Spleen (tissue), 11 donors: Measurements from ENCODE around the gene ZNF507. TPM values are rescaled to one million over a fixed set of nuclear protein-coding genes. Genes with fewer than 3 reads are reported as not detected.

Experiments used
- DNase-seq: peaks from one replicate; pipeline ENCODE4 v3.0.0-alpha.2; 2020
- H3K27ac ChIP-seq, 8 donors: fragments of 200-600 bp; sonication (generic) in 7 of 8; 1 replicate in 4 of 8; 2 replicates in 4 of 8; pipeline versions ENCODE4 v1.5.0 to v1.8.0; 2016 to 2021; ENCODE audit warnings: inconsistent platforms in 4 of 8, mild to moderate bottlenecking in 4 of 8, moderate library complexity in 1 of 8
- H3K27me3 ChIP-seq, 7 donors: fragments of 200-600 bp; sonication (generic) in 6 of 7; replicated peaks in 1 of 7; 1 replicate in 4 of 7; 2 replicates in 3 of 7; pipeline versions ENCODE4 v1.5.0 to v1.8.0; 2016 to 2021; ENCODE audit warnings: inconsistent platforms in 3 of 7, mild to moderate bottlenecking in 1 of 7
- H3K36me3 ChIP-seq, 6 donors: fragments of 200-600 bp; sonication (generic) in 5 of 6; 1 replicate in 4 of 6; 2 replicates in 2 of 6; pipeline versions ENCODE4 v1.5.0 to v1.8.0; 2016 to 2021; ENCODE audit warnings: inconsistent platforms in 2 of 6
- H3K4me1 ChIP-seq, 6 donors: fragments of 200-600 bp; sonication (generic) in 5 of 6; 1 replicate in 3 of 6; 2 replicates in 3 of 6; pipeline versions ENCODE4 v1.5.0 to v1.8.0; 2016 to 2021; ENCODE audit warnings: inconsistent platforms in 3 of 6
- H3K4me3 ChIP-seq, 8 donors: fragments of 200-600 bp; sonication (generic) in 7 of 8; 1 replicate in 4 of 8; 2 replicates in 4 of 8; pipeline versions ENCODE4 v1.5.0 to v1.8.0; 2016 to 2021; ENCODE audit warnings: inconsistent platforms in 4 of 8, mild to moderate bottlenecking in 4 of 8, moderate library complexity in 2 of 8
- H3K9me3 ChIP-seq, 8 donors: fragments of 200-600 bp; sonication (generic) in 7 of 8; 1 replicate in 4 of 8; 2 replicates in 4 of 8; pipeline versions ENCODE4 v1.5.0 to v1.8.0; 2016 to 2021; ENCODE audit warnings: inconsistent platforms in 4 of 8
- CTCF ChIP-seq, 11 experiments: fragments of 200-600 bp in 7 of 11; fragments of 450-650 bp in 4 of 11; sonication (generic) in 4 of 11; IDR thresholded peaks in 8 of 11; conservative IDR thresholded peaks in 3 of 11; 1 replicate in 7 of 11; 2 replicates in 4 of 11; pipeline versions ENCODE4 v1.4.0 to v1.8.0; 2016 to 2021; ENCODE audit warnings: antibody characterized with exemption in 11 of 11, inconsistent platforms in 4 of 11, mild to moderate bottlenecking in 1 of 11
- POLR2A ChIP-seq, 3 donors: fragments of 450-650 bp; IDR thresholded peaks; one replicate each; pipeline ENCODE4 v1.5.1; 2017; ENCODE audit warnings: antibody characterized with exemption in 3 of 3, mild to moderate bottlenecking in 1 of 3
- POLR2AphosphoS5 ChIP-seq, 3 donors: sonication (generic); formaldehyde crosslinking; IDR thresholded peaks; one replicate each; pipeline ENCODE4 v1.5.1; 2017; ENCODE audit warnings: antibody characterized with exemption in 3 of 3
- WGBS, 5 donors: extraction: QIAGEN DNeasy Blood & Tissue Kit in 3 of 5; methylation state at CpG; one replicate each; pipeline versions ENCODE4 v1.1.5 to v1.1.7; 2013 to 2018; 5-methylcytosine and 5-hydroxymethylcytosine counted together
- intact Hi-C: fragments of 100-400 bp; cut with DNase I; formaldehyde crosslinking; loops from one replicate; pipeline ENCODE4 v1.15.0; 2023; ENCODE audit warnings: low total_unique reads
- polyA plus RNA-seq, 3 donors: library from polyadenylated mRNA; stranded (reverse); fragments of 200-250 nt; gene quantifications; one replicate each; pipeline ENCODE4 v1.2.1, GENCODE V29; 2013
- total RNA-seq, 7 donors: library from RNA; depleted of rRNA in 3 of 7; stranded (reverse); fragments of >200 nt in 3 of 7; fragmentation: NEBNext Ultra II Directional in 4 of 7; extraction: Animal tissue kit (Norgen Biotek cat#: 25700) in 4 of 7; gene quantifications; one replicate each; pipeline versions ENCODE4 v1.1.0 to v1.2.1, GENCODE V29; 2016 to 2021
- donor health status: healthy with polysubstance abuse.
- donor health status: DM: no; HTN: no; CAD: no; lungs with moderate emphysema.
- donor health status: DM: no; HTN: no; CAD: no.
- donor health status: Bipolar disorder and iron deficiency.
- donor health status: healthy.
- donor health status: DM: no; HTN: no; CAD: no.
- donor health status: DM: yes; HTN: yes; CAD: no.

The ZNF507 gene
- total and polyA plus RNA-seq, 10 donors = 3.6 to 31.4 (median 23.7) TPM

GRCh38 chr19:32322541-32322940, 22.9 kb upstream of the ZNF507 start:
- 86 to 92% (median 91%) methylated on average over 7 of the region's 7 CpGs for WGBS, 5 donors
- TF ChIP-seq POLR2AphosphoS5 (IDR thresholded peaks at IDR 0.05) (no peak), POLR2A (IDR thresholded peaks at IDR 0.05) (no peak), CTCF (IDR thresholded peaks at IDR 0.05 in 8 of 11, conservative IDR thresholded peaks at IDR 0.05 in 3 of 11) (no peak)
- H3K27ac ChIP-seq = no peak overlapping the region
- H3K4me1 ChIP-seq = peaks cover 0 to 11% (median 0%) of the 10 kb centered on the region in 6 donors
- H3K9me3 ChIP-seq = no peaks in the 10 kb centered on the region
- peaks cover 0 to 39% (median 0%) of the 10 kb centered on the region in 7 donors for H3K27me3 ChIP-seq
- no peak overlapping the region for H3K4me3 ChIP-seq
- no peaks in the 10 kb centered on the region for H3K36me3 ChIP-seq
- intact Hi-C loops = no loop called here
- no peak for DNase-seq

- Histone ChIP-seq H3K27ac (peak overlapping the region in 4 of 8 donors; percentile 9 to 57 (median 29)), H3K9me3 (no peaks in the 10 kb centered on the region), H3K4me1 (peaks cover 0 to 7% (median 0%) of the 10 kb centered on the region in 6 donors), H3K4me3 (no peak overlapping the region), H3K36me3 (no peaks in the 10 kb centered on the region), H3K27me3 (peaks cover 0 to 48% (median 0%) of the 10 kb centered on the region in 7 donors)
- intact Hi-C loops = no loop called here
- no peak for TF ChIP-seq CTCF (IDR thresholded peaks at IDR 0.05 in 8 of 11, conservative IDR thresholded peaks at IDR 0.05 in 3 of 11)
- no peak for TF ChIP-seq POLR2AphosphoS5 (IDR thresholded peaks at IDR 0.05)
- no peak for TF ChIP-seq POLR2A (IDR thresholded peaks at IDR 0.05)
- no peak for DNase-seq
- 65 to 83% (median 73%) methylated on average over 10 of the region's 10 CpGs for WGBS, 5 donors
Measured at GRCh38 chr19:32324631-32325285, 20.7 kb upstream of the ZNF507 start.

GRCh38 chr19:32330213-32330857, 15.1 kb upstream of the ZNF507 start:
- intact Hi-C loops = no loop called here

More at GRCh38 chr19:32330213-32330857, 15.1 kb upstream of the ZNF507 start:
- DNase-seq = no peak
- 62 to 72% (median 68%) methylated on average over 17 of the region's 17 CpGs for WGBS, 5 donors
- TF ChIP-seq POLR2AphosphoS5 (IDR thresholded peaks at IDR 0.05) (peak in 1 of 3 donors; percentile 51), CTCF (IDR thresholded peaks at IDR 0.05 in 8 of 11, conservative IDR thresholded peaks at IDR 0.05 in 3 of 11) (no peak), POLR2A (IDR thresholded peaks at IDR 0.05) (no peak)
- Histone ChIP-seq H3K36me3 (no peaks in the 10 kb centered on the region), H3K27me3 (peaks cover 0 to 45% (median 0%) of the 10 kb centered on the region in 7 donors), H3K4me3 (no peak overlapping the region), H3K27ac (peak overlapping the region in 4 of 8 donors; percentile 0 to 50 (median 32)), H3K4me1 (peaks cover 0 to 15% (median 2%) of the 10 kb centered on the region in 6 donors), H3K9me3 (no peaks in the 10 kb centered on the region)
